Lower leg skin (tissue), 3 donors: ENCODE measurements around the gene DPY19L2.
"Not testable (repeated sequence)": the region's sequence is repeated elsewhere in the genome, so short reads cannot be mapped to it uniquely, and the experiment has no call there.

Experiments used
- POLR2A ChIP-seq, 2 donors: fragments of 450-650 bp; IDR thresholded peaks; one replicate each; pipeline ENCODE4 v1.6.1; 2016 to 2017; ENCODE audit warnings: antibody characterized with exemption in 2 of 2, mild to moderate bottlenecking in 1 of 2, moderate library complexity in 1 of 2
- TF ChIP-seq, protein P1 (sequence below), 3 donors: fragments of 450-650 bp; IDR thresholded peaks; one replicate each; pipeline ENCODE4 v1.5.1; 2016; ENCODE audit warnings: antibody characterized with exemption in 3 of 3, mild to moderate bottlenecking in 3 of 3, moderate library complexity in 2 of 3

- TF ChIP-seq POLR2A (IDR thresholded peaks at IDR 0.05) = not testable (repeated sequence)
- TF ChIP-seq, protein P1, sequence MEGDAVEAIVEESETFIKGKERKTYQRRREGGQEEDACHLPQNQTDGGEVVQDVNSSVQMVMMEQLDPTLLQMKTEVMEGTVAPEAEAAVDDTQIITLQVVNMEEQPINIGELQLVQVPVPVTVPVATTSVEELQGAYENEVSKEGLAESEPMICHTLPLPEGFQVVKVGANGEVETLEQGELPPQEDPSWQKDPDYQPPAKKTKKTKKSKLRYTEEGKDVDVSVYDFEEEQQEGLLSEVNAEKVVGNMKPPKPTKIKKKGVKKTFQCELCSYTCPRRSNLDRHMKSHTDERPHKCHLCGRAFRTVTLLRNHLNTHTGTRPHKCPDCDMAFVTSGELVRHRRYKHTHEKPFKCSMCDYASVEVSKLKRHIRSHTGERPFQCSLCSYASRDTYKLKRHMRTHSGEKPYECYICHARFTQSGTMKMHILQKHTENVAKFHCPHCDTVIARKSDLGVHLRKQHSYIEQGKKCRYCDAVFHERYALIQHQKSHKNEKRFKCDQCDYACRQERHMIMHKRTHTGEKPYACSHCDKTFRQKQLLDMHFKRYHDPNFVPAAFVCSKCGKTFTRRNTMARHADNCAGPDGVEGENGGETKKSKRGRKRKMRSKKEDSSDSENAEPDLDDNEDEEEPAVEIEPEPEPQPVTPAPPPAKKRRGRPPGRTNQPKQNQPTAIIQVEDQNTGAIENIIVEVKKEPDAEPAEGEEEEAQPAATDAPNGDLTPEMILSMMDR (IDR thresholded peaks at IDR 0.05) = not testable (repeated sequence)
Observed at GRCh38 chr12:63654481-63654880, 13.8 kb downstream of the DPY19L2 start.
